Lower leg skin (tissue), 3 donors: Measurements from ENCODE around the gene SPATA46.

Experiments
- POLR2A ChIP-seq, 2 donors: fragments of 450-650 bp; IDR thresholded peaks; one replicate each; pipeline ENCODE4 v1.6.1; 2016 to 2017; ENCODE audit warnings: antibody characterized with exemption in 2 of 2, mild to moderate bottlenecking in 1 of 2, moderate library complexity in 1 of 2
- TF ChIP-seq, protein P1 (sequence below), 3 donors: fragments of 450-650 bp; IDR thresholded peaks; one replicate each; pipeline ENCODE4 v1.5.1; 2016; ENCODE audit warnings: antibody characterized with exemption in 3 of 3, mild to moderate bottlenecking in 3 of 3, moderate library complexity in 2 of 3

DNA sequence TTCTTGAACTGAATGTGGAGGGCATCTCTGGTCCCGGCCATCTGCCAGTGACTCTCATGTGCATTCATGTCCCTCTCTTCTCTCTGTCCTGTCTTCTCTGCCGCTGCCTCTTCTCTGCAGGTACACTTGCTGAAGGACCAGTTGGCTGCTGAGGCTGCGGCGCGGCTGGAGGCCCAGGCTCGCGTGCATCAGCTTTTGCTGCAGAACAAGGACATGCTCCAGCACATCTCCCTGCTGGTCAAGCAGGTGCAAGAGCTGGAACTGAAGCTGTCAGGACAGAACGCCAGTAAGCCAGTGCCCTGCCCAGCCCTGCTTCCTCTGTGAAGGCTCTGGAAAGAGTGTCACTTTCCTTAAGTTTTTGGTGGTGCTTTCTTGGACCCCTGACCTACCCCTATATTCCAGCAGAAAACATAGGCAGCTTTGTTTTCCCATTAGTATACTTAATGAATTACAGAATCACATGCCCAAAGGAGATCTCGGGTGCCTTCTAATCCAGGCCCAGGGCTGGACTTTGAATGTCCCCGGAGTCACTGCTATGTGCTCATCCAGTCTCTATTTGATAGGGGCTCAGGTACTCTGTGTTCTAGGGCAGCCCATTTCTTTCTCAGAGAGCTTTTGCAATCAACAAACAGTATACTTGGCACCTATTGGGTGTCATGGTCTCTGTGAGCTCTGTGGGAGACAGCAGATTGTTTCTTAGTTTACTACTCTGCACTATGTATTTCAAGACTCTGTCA is 11.2 kb downstream of the SPATA46 start:
- TF ChIP-seq, protein P1, sequence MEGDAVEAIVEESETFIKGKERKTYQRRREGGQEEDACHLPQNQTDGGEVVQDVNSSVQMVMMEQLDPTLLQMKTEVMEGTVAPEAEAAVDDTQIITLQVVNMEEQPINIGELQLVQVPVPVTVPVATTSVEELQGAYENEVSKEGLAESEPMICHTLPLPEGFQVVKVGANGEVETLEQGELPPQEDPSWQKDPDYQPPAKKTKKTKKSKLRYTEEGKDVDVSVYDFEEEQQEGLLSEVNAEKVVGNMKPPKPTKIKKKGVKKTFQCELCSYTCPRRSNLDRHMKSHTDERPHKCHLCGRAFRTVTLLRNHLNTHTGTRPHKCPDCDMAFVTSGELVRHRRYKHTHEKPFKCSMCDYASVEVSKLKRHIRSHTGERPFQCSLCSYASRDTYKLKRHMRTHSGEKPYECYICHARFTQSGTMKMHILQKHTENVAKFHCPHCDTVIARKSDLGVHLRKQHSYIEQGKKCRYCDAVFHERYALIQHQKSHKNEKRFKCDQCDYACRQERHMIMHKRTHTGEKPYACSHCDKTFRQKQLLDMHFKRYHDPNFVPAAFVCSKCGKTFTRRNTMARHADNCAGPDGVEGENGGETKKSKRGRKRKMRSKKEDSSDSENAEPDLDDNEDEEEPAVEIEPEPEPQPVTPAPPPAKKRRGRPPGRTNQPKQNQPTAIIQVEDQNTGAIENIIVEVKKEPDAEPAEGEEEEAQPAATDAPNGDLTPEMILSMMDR (IDR thresholded peaks at IDR 0.05), result no peak
- TF ChIP-seq POLR2A (IDR thresholded peaks at IDR 0.05), result no peak
